Embryonic facial prominence (tissue), 1 donor: ENCODE data around the gene COL28A1.
"Not testable (repeated sequence)": the region's sequence is repeated elsewhere in the genome, so short reads cannot be mapped to it uniquely, and the experiment has no call there.

Source experiments
- DNase-seq: peaks from one replicate; pipeline ENCODE4 v3.0.0-alpha.2; 2016; ENCODE audit errors: extremely low spot score

The COL28A1 gene

DNA sequence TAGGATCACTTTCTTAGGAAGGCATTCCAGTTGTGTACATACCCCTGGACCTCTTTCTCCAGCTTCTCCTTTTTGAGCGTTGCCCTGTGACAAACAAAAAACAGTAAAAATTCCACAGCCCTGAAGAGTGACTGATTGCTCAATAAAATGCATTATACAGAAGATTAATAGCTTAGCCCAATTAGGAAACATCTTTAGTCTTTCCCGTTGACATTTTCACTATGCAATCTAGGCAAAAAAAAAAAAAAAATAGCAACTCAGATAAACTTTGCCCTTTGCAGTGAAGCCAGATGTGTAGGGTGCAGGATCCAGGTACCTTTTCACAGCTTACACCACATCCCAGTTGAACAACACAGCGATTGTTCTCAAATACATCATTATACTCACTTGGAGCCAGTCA, 17.9 kb downstream of the COL28A1 start:
- no peak for DNase-seq

DNA sequence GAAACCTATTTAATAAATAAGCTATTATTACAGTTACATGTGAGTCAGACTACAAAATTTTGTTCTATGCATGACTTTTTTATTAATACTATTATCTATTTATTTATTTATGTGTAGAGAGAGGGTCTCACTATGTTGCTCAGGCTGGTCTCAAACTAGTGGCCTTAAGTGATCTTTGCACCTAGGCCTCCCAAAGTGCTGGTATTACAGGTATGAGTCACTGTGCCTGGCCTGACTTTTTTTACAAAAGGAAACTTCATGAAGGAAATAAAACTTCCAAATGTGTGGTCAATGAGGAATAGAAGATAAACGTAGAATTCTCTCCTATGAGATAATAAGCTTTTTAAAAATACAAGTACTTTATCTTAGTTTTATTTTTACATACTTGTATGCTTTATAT, 19.0 kb downstream of the COL28A1 start:
- no peak for DNase-seq

DNA sequence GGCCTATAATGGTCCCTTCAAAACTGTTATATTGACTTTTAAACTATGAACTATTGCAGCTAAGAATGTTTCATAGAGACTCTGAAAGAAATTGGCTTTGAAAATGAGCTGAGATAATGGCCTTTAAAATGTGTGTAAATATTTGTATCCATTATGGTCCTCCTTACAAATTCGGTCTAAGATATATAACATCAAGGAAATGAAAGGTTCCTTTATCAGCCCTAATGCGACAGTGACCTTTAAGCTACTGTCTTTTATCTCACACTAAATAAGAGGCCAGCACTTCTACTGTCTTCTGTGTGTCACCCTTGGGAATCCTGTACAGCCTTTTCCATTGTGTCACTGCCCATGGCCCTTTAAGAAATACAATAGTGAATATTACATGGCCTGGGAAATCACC, 19.5 kb downstream of the COL28A1 start:
- DNase-seq = no peak

GRCh38 chr7:7512861-7513597, 22.6 kb downstream of the COL28A1 start:
- no peak for DNase-seq

- DNase-seq = no peak
Measured at GRCh38 chr7:7510794-7511193, 24.9 kb downstream of the COL28A1 start.

GRCh38 chr7:7505915-7506314, 29.8 kb downstream of the COL28A1 start:
- DNase-seq = no peak

GRCh38 chr7:7504910-7505704, 30.6 kb downstream of the COL28A1 start:
- no peak for DNase-seq

- DNase-seq = no peak
Measured at GRCh38 chr7:7499892-7500291, 35.8 kb downstream of the COL28A1 start.

DNA sequence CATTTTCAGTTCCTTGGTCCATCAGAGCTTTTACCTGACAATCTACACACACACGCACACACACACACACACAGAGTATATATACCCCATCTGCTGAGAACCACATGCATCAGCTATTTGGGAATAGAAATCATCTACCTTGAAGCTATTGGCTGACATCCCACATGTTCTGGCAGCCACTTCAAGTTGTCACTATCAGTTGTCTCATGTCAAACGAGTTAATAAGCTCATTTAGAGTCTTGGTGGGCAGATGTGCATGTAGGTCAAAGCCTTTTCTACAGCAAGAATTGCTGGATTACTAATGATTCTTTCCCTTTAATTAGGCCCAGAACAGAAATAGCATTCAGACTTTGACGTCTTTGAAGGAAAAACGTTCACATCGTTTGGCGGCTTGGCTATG, 36.8 kb downstream of the COL28A1 start:
- no peak for DNase-seq

DNA sequence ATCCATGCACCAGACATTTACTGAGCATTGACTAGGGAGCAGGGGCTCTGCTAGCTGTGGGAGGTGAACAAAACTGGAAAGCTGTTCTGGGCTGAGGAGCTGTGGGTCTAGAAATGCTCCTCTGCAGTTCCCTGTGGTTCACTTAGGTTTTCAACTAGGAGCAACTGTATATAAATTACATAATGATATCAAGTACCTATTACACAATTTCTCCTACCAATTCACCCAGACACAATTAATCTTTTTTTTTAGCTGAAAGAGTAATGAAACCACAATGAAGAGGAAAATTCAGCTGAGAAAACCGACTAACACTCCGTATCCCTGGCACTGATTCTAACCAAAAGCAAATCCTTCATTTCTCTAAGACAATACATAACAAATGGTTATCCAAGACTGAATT, 39.4 kb downstream of the COL28A1 start:
- DNase-seq = no peak

DNA sequence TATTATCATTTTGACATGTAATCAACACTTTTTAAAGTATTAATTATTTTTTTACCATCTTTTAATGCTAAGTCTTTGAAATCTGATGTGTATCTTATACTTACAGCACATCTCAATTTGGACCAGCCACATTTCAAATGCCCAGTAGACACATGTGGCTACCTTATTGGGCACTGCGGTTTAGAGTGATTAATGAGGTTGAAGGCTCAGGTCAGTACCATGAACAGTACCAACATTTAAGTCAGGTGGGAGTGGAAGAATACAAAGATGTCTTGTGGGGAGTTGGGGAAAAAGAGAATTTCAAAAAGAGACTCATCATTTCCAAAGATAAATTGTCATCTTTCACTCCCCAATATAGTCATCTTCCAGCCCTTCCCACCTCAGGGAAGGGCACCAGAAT, 40.5 kb downstream of the COL28A1 start:
- no peak for DNase-seq

GRCh38 chr7:7491044-7491443, 44.6 kb downstream of the COL28A1 start:
- DNase-seq = no peak

GRCh38 chr7:7490003-7490402, 45.7 kb downstream of the COL28A1 start:
- no peak for DNase-seq

- DNase-seq = no peak
Measured at GRCh38 chr7:7489546-7489945, 46.1 kb downstream of the COL28A1 start.

- no peak for DNase-seq
Measured at GRCh38 chr7:7486362-7486761, 49.3 kb downstream of the COL28A1 start.

- DNase-seq = no peak
Measured at GRCh38 chr7:7484072-7484471, 51.6 kb downstream of the COL28A1 start.

GRCh38 chr7:7481802-7482201, 53.9 kb downstream of the COL28A1 start:
- DNase-seq = no peak

DNA sequence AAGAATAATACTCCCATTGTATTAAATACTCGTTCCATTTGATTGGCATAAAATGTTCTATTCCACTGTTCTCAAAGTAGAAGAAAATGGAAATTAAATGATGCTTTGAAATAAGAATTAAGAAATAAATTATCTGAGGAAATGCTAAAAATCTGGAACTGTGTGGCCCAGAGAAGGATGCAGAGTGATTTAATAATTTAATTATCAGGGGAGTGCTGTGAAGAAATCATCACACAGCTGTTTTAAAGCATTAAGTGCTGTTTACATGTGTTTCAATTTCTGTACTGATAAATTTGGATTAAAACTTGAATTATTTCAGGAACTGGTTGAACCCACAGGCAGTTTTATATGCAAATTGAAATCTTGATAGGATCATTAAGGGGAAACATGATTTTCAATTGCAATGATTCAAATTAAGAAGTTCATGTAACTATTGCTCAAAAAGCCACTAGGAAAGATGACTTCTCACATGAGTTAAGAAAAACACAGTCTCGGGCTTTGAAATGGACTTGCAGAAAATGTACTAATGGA, 56.3 kb downstream of the COL28A1 start:
- DNase-seq = no peak

DNA sequence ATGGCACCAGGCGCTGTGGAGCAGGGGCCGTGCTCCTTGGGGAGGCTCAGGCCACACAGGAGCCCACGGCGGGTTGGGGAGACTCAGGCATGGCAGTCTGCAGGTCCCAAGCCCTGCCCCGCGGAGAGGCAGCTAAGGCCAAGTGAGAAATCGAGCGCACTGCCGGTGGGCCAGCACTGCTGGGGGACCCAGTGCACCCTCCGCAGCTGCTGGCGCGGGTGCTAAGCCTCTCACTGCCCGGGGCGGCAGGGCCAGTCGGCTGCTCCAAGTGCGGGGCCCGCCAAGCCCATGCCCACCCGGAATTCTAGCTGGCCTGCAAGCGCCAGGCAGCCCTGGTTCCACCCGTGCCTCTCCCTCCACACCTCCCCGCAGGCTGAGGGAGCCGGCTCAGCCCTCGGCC, 57.1 kb downstream of the COL28A1 start:
- no peak for DNase-seq

GRCh38 chr7:7477641-7478040, 58.0 kb downstream of the COL28A1 start:
- not testable (repeated sequence) for DNase-seq

GRCh38 chr7:7476381-7476780, 59.3 kb downstream of the COL28A1 start:
- no peak for DNase-seq

DNA sequence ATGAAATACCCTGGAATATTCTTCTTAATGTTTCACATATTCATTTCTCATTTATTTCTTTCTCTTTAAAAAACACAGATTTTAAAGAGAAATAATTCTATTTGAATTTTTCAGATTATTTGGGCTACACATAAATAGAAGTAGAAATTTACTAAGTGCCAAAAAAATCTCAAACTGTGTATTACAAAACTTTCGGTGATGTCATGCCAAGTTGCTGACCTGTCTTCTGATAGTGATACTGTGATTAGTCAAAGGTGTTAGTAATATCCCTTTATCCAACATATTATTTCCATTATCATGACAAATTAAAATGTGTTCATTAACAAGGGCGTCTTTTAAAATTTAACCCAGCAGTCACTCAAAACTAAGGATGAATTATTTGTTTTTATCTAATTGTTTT, 60.1 kb downstream of the COL28A1 start:
- no peak for DNase-seq

DNA sequence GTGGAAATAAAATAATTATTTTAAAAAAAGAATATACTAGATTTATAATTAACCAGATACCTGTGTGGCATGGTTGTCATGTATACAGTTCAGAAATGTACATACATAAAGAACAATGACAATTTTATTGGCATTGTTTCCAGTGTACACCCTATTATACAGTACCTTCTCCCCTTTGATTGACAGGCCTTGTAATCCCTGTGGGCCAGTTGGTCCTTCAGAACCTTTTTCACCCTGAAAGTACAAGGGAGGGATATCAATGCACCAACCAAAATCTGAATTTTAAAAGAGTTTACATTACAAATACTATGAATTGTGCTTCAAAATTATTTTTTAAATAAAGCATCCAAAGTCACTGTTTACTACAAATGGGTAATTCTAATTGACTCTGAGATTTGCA, 61.2 kb downstream of the COL28A1 start:
- DNase-seq = no peak
